NOMO-1 treated with dmso at 0.1 percent for 144 hours (cell line): Measurements from ENCODE around the gene ST3GAL3.

Experiments used
- DNase-seq: peaks from one replicate; lab custom pipeline; 2025; ENCODE audit not compliant: unreplicated experiment; lab: John Stamatoyannopoulos, UW

ST3GAL3 gene

DNA sequence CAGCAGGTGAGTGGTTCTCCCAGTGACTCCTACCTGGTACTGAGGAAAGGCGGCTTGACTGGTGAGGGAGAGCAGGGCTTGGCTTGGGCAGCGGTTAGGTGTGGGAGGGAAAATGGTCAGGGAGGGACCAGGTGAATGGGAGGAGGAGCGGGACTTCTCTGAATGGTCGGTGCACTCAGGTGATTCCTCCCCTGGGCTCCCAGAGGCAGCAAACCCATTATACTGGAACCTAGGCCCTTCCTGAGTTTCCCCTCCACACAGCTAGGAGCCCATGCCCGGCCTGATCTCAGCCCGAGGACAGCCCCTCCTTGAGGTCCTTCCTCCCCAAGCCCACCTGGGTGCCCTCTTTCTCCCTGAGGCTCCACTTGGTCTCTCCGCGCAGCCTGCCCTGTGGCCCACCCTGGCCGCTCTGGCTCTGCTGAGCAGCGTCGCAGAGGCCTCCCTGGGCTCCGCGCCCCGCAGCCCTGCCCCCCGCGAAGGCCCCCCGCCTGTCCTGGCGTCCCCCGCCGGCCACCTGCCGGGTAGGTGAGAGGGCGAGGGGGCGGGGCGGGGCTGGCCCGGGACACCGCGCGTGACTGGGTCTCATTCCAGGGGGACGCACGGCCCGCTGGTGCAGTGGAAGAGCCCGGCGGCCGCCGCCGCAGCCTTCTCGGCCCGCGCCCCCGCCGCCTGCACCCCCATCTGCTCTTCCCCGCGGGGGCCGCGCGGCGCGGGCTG lies 228.5 kb downstream of the ST3GAL3 start:
- no peak for DNase-seq

DNA sequence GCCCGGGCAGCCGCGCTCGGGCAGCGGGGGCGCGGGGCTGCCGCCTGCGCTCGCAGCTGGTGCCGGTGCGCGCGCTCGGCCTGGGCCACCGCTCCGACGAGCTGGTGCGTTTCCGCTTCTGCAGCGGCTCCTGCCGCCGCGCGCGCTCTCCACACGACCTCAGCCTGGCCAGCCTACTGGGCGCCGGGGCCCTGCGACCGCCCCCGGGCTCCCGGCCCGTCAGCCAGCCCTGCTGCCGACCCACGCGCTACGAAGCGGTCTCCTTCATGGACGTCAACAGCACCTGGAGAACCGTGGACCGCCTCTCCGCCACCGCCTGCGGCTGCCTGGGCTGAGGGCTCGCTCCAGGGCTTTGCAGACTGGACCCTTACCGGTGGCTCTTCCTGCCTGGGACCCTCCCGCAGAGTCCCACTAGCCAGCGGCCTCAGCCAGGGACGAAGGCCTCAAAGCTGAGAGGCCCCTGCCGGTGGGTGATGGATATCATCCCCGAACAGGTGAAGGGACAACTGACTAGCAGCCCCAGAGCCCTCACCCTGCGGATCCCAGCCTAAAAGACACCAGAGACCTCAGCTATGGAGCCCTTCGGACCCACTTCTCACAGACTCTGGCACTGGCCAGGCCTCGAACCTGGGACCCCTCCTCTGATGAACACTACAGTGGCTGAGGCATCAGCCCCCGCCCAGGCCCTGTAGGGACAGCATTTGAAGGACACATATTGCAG lies 229.3 kb downstream of the ST3GAL3 start:
- no peak for DNase-seq

DNA sequence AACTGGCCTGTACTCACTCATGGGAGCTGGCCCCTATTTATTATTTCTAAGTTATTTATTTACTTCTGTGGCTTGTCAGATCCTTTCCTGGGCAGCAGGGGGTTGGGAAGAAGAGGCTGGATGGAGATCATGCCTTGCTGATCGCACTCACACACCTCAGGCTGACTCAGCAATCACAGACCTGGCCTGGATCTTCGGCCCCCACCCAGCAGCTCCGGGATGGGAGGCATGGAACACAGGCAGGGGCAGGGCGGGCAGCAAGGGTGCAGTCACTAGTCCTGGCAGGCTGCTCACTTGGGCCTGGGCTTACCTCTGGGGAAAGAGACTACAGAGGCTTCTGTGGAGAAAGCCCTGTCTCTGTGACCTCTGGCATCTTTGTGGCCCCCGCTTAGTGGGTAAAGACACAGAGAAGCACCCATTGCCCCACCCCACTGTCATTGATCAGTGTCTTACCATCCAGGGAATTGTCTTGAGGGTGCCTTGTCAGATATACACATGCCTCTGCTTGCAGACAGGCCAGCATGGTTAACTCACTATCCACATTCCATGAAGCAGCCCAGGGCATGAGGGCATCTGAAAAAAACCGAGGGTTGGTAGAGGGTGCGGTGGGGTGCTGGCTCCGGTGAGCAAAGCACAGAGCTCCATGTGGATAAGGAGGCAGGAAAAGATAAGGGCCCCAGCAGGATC lies 230.0 kb downstream of the ST3GAL3 start:
- no peak for DNase-seq

DNA sequence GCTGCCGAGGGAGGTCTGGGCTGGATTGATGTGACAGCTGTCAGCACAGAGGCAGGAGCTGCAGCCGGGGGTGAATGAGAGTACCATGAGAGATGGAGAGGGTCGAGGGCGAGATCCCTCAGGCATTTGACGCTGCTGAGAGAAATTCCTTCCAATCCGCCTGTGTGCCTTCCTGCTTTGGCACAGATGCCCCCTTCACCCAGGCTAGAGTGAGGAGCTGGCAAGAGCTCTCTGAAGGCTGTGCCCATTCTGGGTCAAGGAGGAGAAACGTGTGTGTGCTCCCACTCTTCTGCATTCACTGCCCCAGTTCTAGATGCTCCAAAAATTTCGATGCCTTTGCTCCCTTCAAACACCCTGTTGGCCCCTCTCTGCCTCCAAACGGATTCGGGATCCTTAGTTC lies 231.0 kb downstream of the ST3GAL3 start:
- no peak for DNase-seq

DNA sequence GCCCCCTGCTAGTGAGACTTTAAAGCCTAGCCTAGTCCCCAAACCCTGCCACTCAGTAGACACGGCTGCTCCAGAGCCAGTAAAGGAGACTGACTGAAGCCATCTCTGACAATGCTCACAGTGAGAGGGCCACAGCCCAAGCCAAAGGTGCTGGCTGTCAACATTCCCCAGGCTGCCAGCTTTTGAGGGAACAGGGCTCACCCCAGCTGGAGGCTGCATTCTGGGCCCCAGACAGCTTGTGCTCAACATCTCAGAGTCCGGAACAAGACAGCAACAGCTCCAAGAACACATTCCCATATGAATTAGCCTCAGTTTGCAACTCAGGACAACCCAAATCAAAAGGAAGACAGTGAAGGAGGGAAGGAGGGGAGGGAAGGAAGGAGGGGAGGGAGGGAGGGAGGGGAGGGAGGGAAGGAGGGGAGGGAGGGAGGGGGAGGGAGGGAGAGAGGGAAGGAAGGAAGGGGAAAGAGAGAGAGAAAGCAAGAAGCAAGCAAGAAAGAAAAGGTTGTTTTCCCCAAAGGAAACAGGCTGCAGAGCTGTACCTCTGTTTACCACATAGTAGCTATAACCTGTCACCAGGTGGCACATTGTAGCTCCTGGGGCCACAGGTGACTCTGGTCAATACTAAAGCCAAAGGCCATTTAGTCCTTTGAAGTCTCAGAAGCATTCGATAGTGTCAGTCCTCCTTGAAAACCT lies 231.7 kb downstream of the ST3GAL3 start:
- DNase-seq = no peak

DNA sequence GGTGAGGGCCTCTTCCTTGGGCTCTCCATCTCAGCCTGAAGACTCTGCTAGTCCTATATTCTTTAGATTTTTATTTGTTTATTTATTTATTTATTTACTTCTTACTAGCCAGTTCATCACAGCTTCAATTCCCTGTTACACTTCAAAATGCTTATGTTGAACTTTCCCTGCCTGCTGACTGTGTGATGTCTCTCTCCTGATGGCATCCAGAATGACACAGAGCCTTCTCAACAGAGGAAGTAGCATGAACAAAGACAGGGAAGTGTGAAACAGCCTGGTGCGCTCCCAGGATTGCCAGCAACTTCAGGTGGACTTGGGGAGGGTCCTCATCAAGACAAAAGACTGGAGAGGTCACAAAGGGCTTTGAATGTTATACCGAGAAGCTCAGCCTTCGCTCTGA lies 235.1 kb downstream of the ST3GAL3 start:
- no peak for DNase-seq

DNA sequence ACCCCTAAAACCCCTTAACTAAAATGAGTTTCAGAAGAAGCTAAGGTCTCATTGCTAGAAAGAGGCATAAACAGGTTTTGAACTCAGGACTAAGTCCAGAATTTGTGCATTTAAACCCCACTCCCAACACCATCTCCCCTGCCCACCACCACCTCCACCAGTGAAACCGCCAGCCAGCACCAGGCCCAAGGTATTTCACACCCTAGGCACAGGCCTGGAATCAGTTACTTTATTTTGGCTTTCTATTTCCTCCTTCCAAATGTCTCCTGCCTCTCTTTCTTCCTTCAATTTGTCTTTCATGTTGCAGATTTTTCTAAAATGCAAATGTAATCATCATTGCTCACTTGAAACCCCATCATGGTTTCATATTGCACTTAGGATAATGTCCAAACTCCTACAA lies 237.5 kb downstream of the ST3GAL3 start:
- no peak for DNase-seq

DNA sequence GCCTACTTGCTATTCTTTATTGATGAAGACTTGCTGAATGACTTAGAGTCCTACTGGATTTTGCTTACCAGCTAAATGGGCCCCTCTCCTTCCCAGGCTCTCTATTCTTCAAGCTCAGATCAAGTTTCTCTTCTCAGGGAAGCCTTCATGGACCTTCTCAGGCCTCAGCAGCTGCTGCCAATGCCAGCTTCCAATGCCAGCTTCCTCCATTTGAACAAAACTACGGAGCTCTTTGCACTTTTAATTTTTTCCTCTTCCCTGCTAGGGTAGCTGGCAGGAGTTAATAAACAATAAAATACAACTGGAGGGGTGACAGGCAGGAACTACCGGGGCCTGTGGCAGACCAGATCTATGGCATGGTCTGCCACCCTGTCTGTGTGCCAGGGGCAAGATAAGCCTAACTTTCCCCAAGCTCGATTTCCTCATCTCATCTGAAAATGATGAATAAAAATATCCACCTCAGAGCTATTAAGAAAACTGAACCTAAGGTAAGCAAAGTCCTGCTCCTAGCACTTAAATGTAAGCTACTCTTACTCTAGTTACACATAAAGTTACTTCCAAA lies 238.4 kb downstream of the ST3GAL3 start:
- no peak for DNase-seq

DNA sequence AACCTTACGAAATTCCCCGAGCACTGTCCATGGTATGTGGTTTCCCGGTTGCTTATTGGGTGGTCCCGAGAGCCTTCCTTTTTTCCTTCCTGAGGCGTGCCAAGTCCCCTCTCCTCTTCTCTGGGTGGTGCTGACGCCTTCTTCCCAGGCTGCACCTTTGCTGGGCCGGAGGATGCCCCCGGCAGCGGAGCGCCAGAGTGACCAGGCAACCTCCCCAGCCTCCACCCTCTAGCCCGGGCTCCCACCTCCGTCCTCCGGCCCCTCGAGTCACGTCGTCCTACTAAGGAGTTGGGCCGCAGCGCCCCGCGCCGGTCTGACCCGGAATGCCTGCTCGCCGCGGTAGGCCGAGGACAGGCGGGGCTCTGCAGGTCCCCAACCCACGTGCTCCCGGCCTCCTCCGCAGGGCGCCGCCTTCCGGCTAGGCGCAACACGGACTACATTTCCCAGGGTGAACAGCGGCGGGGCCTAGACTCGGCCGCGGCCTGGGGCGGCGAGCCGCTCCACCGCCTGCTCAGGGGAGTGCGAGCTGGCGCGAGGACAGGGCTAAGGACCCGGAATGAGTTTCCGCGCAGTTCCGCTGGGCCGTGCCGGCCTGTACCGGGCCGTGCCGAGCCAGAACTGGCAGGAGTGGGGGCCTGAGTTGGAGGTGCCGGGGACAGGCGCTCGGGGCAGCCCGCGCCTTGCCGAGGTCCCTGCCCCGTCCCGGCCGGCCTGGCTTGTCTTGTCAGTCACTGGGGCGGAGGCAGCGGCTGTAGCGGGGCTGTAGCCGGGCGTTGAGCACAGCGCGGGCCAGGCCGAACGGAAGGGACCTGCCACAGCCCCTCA lies 239.1 kb downstream of the ST3GAL3 start, which contains the start of gene IPO13:
TSS of gene IPO13 (plus strand) at position 715 of the 825 bp plus-strand sequence. CDS start 651 bp downstream, outside the sequence.
- DNase-seq = peak; percentile 98

DNA sequence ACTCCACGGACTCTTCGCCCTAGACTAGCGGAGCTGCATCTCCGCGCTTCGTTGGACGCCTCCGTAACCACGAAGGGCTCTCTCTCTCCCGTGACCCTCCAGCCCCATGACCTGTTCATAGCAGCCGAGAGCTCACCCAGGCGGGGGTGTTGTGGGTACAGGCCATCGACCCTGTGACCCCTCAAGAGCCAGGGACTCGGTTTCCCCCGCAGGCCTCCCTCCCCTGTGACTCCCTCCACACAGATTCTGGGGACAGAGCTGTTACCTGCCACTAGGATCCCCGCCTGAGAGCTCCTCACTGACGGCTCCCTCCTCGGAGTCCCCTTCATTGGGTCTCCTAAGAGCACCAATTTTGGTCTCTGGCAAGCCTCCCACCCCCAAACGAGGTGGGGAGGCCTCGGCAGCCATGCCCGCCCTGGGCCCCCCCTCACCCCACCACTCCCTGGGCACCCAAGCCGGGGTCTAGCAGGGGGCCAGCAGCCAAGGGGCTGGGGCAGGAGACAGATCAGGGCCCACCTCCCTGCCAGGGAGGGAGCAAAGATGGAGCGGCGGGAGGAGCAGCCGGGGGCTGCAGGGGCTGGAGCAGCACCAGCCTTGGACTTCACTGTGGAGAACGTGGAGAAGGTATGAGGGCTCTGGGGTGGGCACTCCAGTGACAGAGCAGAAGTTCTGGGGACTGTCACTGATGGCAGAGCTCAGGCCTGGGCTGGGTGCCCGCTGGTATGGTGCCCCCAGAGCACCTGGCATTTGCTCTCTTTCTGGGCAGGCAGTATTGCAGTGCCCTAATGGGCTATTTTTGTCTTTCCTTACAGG lies 239.9 kb downstream of the ST3GAL3 start:
- no peak for DNase-seq

DNA sequence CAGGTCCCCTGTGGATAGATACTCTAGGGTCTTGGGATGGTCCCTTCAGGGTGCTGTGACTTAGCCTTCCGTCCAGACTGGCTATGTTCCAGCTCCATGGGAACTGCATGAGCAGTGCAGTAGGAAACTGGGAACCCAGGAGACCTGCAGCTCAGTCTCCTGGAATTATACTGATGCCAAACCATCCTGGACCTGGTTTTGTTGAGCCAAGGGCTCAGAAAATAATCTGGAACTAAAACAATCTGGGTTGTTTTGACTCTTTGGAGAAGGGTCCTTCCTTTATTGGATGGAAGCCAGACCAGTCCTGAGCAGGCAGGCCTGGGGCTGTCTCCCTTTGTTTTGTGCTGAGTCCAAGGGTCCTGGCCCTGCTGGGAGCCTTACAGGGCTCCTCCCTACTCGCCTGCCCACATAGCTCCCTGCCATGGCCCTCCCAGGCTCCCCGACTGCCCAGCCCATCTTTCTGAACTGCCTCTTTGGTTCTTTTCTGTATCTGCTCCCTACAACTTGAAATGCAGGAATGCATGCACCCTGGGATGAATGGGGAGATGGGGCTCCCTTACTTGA lies 240.6 kb downstream of the ST3GAL3 start:
- DNase-seq = no peak

DNA sequence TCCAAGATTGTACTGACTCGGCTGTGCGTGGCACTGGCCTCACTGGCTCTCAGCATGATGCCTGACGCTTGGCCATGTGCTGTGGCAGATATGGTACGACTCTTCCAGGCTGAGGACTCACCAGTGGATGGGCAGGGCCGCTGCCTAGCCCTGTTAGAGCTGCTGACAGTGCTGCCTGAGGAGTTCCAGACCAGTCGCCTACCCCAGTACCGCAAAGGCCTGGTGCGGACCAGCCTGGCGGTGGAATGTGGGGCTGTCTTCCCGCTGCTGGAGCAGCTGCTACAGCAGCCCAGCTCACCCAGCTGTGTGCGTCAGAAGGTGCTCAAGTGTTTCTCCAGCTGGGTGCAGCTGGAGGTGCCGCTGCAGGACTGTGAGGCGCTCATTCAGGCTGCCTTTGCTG lies 242.3 kb downstream of the ST3GAL3 start:
- DNase-seq = no peak

DNA sequence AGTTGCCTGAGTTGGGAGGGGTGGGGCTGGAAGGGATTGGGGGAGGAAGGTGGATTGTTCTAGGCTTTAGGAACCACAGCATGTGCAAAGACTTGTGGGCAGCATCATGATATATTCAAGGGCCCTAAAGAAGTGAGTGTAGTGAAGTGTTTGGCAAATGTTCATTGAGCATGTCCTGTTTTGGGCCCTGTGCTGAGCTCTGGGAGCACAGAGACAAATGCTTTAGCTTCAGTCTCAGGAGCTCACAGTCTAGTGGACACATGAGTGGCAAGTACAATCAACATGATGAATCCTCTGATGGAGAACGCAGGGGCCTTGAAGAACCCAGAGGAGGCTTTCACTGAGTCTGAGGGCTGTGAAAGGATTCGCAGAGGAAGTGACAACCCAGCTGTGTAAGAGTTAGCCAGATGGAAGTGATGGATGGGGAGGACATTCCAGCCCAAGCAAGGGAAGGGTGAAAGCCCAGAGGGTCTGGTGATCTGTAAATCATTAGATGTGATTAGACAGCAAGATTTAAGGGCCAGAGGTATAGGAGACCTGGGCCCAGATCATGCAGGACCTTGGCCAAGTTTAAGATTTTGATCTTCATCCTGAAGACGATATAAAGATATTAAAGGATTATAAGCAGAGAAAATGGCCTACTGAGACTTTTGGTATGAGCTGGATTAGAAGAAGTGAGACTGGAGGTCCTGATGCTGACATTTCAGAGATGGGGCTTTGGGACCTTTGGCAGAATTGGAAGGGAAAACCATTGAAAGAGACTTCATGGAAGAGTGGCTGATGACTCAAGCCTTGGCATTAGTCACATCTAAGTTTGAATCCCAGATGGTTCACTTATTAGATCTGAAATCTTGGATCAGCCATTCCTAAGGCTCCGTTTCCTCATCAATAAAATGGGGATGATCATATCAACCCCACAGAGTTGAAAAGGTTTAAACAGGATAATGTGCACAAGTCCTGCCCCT lies 244.0 kb downstream of the ST3GAL3 start:
- no peak for DNase-seq

DNA sequence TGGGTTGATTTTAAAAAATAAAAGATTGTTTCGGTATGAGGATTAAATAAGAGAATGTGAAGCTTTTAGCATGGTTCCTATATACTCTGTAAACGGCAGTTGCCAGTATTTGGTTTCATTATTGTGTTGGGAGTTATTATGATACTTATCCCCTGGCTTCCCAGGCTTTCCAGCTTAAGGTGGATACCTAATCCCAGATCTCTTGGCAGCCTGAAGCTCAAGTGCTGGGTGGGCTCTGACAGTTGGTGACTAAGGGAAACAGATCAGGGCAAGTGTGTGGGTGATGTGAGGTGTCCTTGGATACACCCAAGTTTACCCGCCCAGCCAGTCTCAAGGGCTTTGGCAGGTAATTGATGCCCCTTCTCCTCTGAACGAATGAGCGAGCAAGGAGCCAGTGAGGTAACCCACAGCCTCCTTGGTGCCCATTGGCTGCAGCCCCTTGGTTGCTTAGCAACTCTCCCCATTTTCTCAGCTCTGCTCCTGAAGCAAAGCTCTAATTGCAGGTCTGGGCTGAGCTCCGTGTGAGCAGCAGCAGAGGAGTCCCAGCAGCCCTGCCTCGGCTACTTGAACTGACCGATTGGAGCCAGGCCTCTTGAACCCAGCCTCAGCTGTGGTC lies 245.5 kb downstream of the ST3GAL3 start:
- DNase-seq = no peak

DNA sequence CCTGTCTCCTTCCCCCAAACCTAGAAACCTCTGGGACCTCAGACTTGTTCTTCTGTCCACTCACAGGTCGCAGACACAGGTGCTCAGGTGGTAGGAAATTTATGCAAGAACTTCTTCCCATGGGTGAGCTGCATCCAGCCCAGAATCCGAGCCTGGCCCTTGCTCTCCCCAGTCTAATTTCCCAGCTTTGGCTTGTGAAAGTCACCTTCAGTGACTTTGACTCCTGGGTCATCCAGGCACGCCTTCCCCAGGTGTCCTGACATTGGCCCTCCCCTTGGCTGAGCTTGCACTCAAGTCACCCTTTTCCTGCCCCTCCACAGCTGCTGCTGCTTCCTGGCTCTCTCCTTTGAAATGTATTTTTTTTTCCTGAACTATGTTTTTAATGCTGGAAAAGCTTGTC lies 246.0 kb downstream of the ST3GAL3 start:
- no peak for DNase-seq

DNA sequence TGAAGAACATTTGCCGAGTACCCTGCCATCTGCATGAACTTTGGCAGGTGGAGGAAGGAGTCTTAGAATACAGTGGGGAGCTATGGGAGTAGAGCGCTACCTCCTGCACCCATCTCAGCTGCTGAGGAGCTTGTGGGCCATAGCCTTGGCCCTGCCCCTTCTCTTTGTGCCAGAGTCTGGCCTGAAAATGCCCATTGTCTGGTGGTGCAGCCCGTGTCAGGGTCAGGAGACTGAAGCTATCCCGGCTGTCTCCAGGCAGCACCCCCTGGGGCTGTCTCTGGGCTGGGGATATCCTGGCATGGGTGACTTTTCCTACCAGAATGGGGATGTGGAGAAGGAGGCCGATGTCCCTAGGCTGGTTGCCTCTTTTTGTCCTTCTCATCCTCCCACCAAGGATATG lies 246.7 kb downstream of the ST3GAL3 start:
- no peak for DNase-seq

DNA sequence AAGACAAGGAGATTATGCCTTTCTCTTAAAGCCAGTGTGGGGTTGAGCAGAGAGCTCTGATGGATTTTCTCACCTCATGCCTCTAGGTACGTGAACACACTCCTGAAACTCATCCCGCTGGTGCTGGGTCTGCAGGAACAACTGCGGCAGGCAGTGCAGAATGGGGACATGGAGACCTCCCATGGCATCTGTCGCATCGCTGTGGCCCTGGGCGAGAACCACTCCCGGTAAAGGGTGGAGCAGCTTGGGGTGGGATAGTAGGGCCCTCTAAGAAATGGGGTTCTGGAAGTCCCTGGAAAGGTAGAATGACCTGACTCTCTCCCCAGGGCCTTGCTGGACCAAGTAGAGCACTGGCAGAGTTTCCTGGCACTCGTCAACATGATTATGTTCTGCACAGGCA lies 248.9 kb downstream of the ST3GAL3 start:
- DNase-seq = no peak
